GM19240 (cell line): Measurements from ENCODE around the gene SOCS7.

Experiments used
- DNase-seq: peaks from one replicate; pipeline ENCODE4 v3.0.0; 2011; ENCODE audit warnings: low spot score; ENCODE audit not compliant: insufficient read length

SOCS7 gene

GRCh38 chr17:38351412-38352222, at the start of gene SOCS7:
SOCS7 (plus strand) TSS chr17:38351844; CDS start chr17:38352053, 209 bp downstream.
- peak; percentile 76 for DNase-seq

GRCh38 chr17:38315497-38315896, 36.1 kb upstream of the SOCS7 start:
- DNase-seq: no peak

GRCh38 chr17:38317081-38317480, 34.6 kb upstream of the SOCS7 start:
- DNase-seq: no peak

GRCh38 chr17:38320482-38320881, 31.2 kb upstream of the SOCS7 start:
- DNase-seq: no peak

GRCh38 chr17:38322156-38322779, 29.4 kb upstream of the SOCS7 start:
- DNase-seq: peak; percentile 76

GRCh38 chr17:38322897-38323296, 28.7 kb upstream of the SOCS7 start:
- DNase-seq: no peak

GRCh38 chr17:38324141-38324697, 27.4 kb upstream of the SOCS7 start:
- DNase-seq: no peak

- DNase-seq: no peak
These were observed 26.9 kb upstream of the SOCS7 start for GRCh38 chr17:38324772-38325171.

- no peak for DNase-seq
These were observed 26.3 kb upstream of the SOCS7 start for GRCh38 chr17:38325221-38325851.

- DNase-seq: no peak
These were observed 24.4 kb upstream of the SOCS7 start for GRCh38 chr17:38326996-38327792.

- no peak for DNase-seq
These were observed 23.7 kb upstream of the SOCS7 start for GRCh38 chr17:38327936-38328335.

- DNase-seq: no peak
These were observed 23.0 kb upstream of the SOCS7 start for GRCh38 chr17:38328620-38329019.

GRCh38 chr17:38329284-38329683, 22.4 kb upstream of the SOCS7 start:
- no peak for DNase-seq

- no peak for DNase-seq
These were observed 21.6 kb upstream of the SOCS7 start for GRCh38 chr17:38329808-38330730.

- DNase-seq: no peak
These were observed 20.7 kb upstream of the SOCS7 start for GRCh38 chr17:38330941-38331411.

- DNase-seq: no peak
These were observed 18.9 kb upstream of the SOCS7 start for GRCh38 chr17:38332735-38333134.

GRCh38 chr17:38333635-38334295, 17.9 kb upstream of the SOCS7 start:
- DNase-seq: no peak

GRCh38 chr17:38334480-38335364, 16.9 kb upstream of the SOCS7 start:
- DNase-seq: no peak

GRCh38 chr17:38336838-38337237, 14.8 kb upstream of the SOCS7 start:
- no peak for DNase-seq
